ENCODE measurements around the gene ZFPM1. TPM values are rescaled to one million over a fixed set of nuclear protein-coding genes. Genes with fewer than 3 reads are reported as not detected.

Gene ZFPM1
- total and polyA plus RNA-seq, 2 of the 8 experiments (the other 6 are each of a cell fraction or from before 2014, with no cell fraction given), result 0.74 to 4.8 TPM

GRCh38 chr16:88467541-88467944, 14.5 kb downstream of the ZFPM1 start:
- Histone ChIP-seq H2AK5ac (ENCODE audit: low read depth, low read length) (no peak overlapping the region), H2AFZ (ENCODE audit: low read length) (no peak overlapping the region), H3K4me3 (ENCODE audit: extremely low read depth in 1 of 4, insufficient read depth in 2 of 4, low read depth in 3 of 4, low read length in 4 of 4) (no peak overlapping the region), H3K9me3 (ENCODE audit: insufficient read depth in 2 of 2, low read depth in 1 of 2, low read length in 1 of 2) (no peaks in the 10 kb centered on the region), H4K20me1 (replicated peaks in 1 of 2; ENCODE audit: control insufficient read depth in 1 of 2, insufficient read depth in 2 of 2, low read length in 2 of 2) (peaks cover 0 to 4% of the 10 kb centered on the region in 2 experiments), H3K14ac (ENCODE audit: insufficient read length) (no peak overlapping the region), H4K5ac (ENCODE audit: insufficient read length, low read depth, low read length) (no peak overlapping the region), H3K79me2 (ENCODE audit: control insufficient read depth in 1 of 2, insufficient read depth in 2 of 2, low read length in 2 of 2) (no peaks in the 10 kb centered on the region), H2BK20ac (ENCODE audit: low read length) (no peak overlapping the region), H3K9ac (replicated peaks in 1 of 4; ENCODE audit: extremely low read depth in 1 of 4, low read depth in 3 of 4, low read length in 3 of 4) (no peak overlapping the region), H2BK5ac (ENCODE audit: low read depth, low read length) (no peak overlapping the region), H3K36me3 (ENCODE audit: control insufficient read depth in 2 of 4, insufficient read depth in 4 of 4, low read length in 3 of 4) (no peaks in the 10 kb centered on the region), H3K4me2 (ENCODE audit: insufficient read depth in 1 of 2, low read depth in 2 of 2, low read length in 2 of 2) (no peak overlapping the region; a peak in 1 of 4 replicates), H3K4ac (replicated peaks; ENCODE audit: insufficient read length, low read depth, low read length) (no peak overlapping the region), H3K23ac (ENCODE audit: insufficient read length) (no peak overlapping the region), H4K91ac (replicated peaks; ENCODE audit: insufficient read length, low read length) (peak overlapping the region; percentile 40), H3K23me2 (ENCODE audit: low read depth, low read length) (no peaks in the 10 kb centered on the region; the same call in 1 of the 2 replicates), H3K56ac (replicated peaks; ENCODE audit: insufficient read length, low read depth, low read length) (no peak overlapping the region), H4K8ac (ENCODE audit: extremely low read depth, insufficient read depth, low read length) (no peak overlapping the region), H3K4me1 (replicated peaks in 1 of 4; ENCODE audit: control insufficient read depth in 3 of 4, insufficient read depth in 4 of 4, low read length in 3 of 4) (peaks cover 0 to 12% (median 7%) of the 10 kb centered on the region in 4 experiments; a peak in 6 of 7 replicates), H2BK15ac (ENCODE audit: low read length) (no peak overlapping the region), H3K18ac (ENCODE audit: extremely low read depth, low read length) (peak overlapping the region; percentile 48; the same call in 1 of the 2 replicates), H3K27me3 (replicated peaks in 1 of 4; ENCODE audit: control insufficient read depth in 3 of 4, extremely low read depth in 1 of 4, insufficient read depth in 3 of 4, low read length in 3 of 4) (no peaks in the 10 kb centered on the region), H3K27ac (ENCODE audit: low read depth, low read length) (no peak overlapping the region), H3K79me1 (ENCODE audit: low read depth, low read length) (peaks cover under 1% of the 10 kb centered on the region; the same call in 1 of the 2 replicates), H2BK12ac (ENCODE audit: low read depth, low read length) (0 out of 2 replicates have a peak overlapping the region, but pooled peaks have one; percentile 9), H2BK120ac (replicated peaks; ENCODE audit: low read depth, low read length) (no peak overlapping the region)
- TF ChIP-seq SAP30 (IDR thresholded peaks at IDR 0.05; ENCODE audit: insufficient read depth, insufficient replicate concordance, low read length) (no peak), POLR2A (IDR thresholded peaks at IDR 0.05; ENCODE audit: control extremely low read depth in 1 of 2, low read depth in 2 of 2, low read length in 2 of 2) (no peak), RFX5 (IDR thresholded peaks at IDR 0.05; ENCODE audit: borderline replicate concordance, low read depth, low read length) (no peak), MAX (IDR thresholded peaks at IDR 0.05) (no peak), SIRT6 (IDR thresholded peaks at IDR 0.05; ENCODE audit: low read length) (no peak), NRF1 (IDR thresholded peaks at IDR 0.05; ENCODE audit: low read depth, low read length) (no peak), MAFK (IDR thresholded peaks at IDR 0.05; ENCODE audit: low read depth, low read length) (no peak), CEBPB (IDR thresholded peaks at IDR 0.05; ENCODE audit: low read depth, low read length) (no peak), JUND (IDR thresholded peaks at IDR 0.05; ENCODE audit: low read length) (no peak)
- CTCF ChIA-PET (ENCODE audit: partially characterized antibody), result interaction anchor here (1.0 to 1.7 kb wide), 4 partner anchors 10 to 59 kb away, joined by 3 to 4 read pairs (median 4); no protein-coding TSS in a partner anchor
- WGBS, 2 experiments (ENCODE audit: extremely low coverage in 1 of 2, insufficient coverage in 1 of 2, insufficient read length in 1 of 2, insufficient replicate concordance in 2 of 2, low coverage in 1 of 2, low lambda C conversion rate in 2 of 2, missing lambda C conversion rate in 1 of 2), result 92% methylated on average over 10 of the region's 18 CpGs; no CpG with 5 or more reads in 1 of the 2 experiments
- POLR2A ChIA-PET (ENCODE audit: partially characterized antibody), result interaction anchor here (0.6 kb wide), 1 partner anchor 640 kb away, joined by 4 read pairs; no protein-coding TSS in a partner anchor
- FAIRE-seq, result no peak
- no peak for DNase-seq (ENCODE audit: low read depth in 1 of 2, low spot score in 2 of 2)
